KMS-11 (cell line): ENCODE results near the gene FILIP1.

ENCODE experiments used
- H2AFZ ChIP-seq: fragments of 200-600 bp; sonication (generic); 2 replicates; pipeline ENCODE4 v1.6.1; 2016; ENCODE audit warnings: antibody characterized with exemption, mixed run types, low read depth
- H3K27ac ChIP-seq: fragments of 200-600 bp; sonication (generic); 2 replicates; pipeline ENCODE4 v1.6.1; 2016; ENCODE audit warnings: mild to moderate bottlenecking, mixed run types
- H3K27me3 ChIP-seq: fragments of 200-600 bp; sonication (generic); 2 replicates; pipeline ENCODE4 v1.6.1; 2017; ENCODE audit warnings: mild to moderate bottlenecking, low read depth, mixed run types, moderate library complexity; ENCODE audit not compliant: insufficient read depth
- H3K36me3 ChIP-seq: fragments of 200-600 bp; sonication (generic); 2 replicates; pipeline ENCODE4 v1.6.1; 2017; ENCODE audit warnings: mild to moderate bottlenecking, mixed run types; ENCODE audit not compliant: insufficient read depth
- H3K4me1 ChIP-seq: fragments of 200-600 bp; sonication (generic); 2 replicates; pipeline ENCODE4 v1.6.1; 2016; ENCODE audit warnings: mild to moderate bottlenecking, low read depth, mixed run types; ENCODE audit not compliant: poor library complexity, severe bottlenecking
- H3K4me2 ChIP-seq: fragments of 200-600 bp; sonication (generic); 2 replicates; pipeline ENCODE4 v1.7.0; 2016; ENCODE audit warnings: mild to moderate bottlenecking, mixed run types
- H3K4me3 ChIP-seq: fragments of 200-600 bp; sonication (generic); IDR thresholded peaks from 2 replicates; pipeline ENCODE4 v1.6.1; 2017; ENCODE audit warnings: low read depth, low read length, mixed read lengths; ENCODE audit not compliant: insufficient read depth
- H3K79me2 ChIP-seq: fragments of 200-600 bp; sonication (generic); 2 replicates; pipeline ENCODE4 v1.6.1; 2016; ENCODE audit warnings: low read depth, mixed run types; ENCODE audit not compliant: insufficient read depth
- H3K9ac ChIP-seq: fragments of 200-600 bp; sonication (generic); 2 replicates; pipeline ENCODE4 v1.6.1; 2016; ENCODE audit warnings: mild to moderate bottlenecking, mixed run types
- H4K20me1 ChIP-seq: fragments of 200-600 bp; sonication (generic); 2 replicates; pipeline ENCODE4 v1.6.1; 2016; ENCODE audit warnings: mild to moderate bottlenecking, mixed run types; ENCODE audit not compliant: insufficient read depth
- TF ChIP-seq, protein P1 (sequence below): fragments of 200-600 bp; sonication (generic); conservative IDR thresholded peaks from 2 replicates; pipeline ENCODE4 v1.6.1; 2017; ENCODE audit warnings: low read depth, mild to moderate bottlenecking, antibody characterized with exemption, low read length, moderate library complexity, mixed read lengths

The FILIP1 gene

GRCh38 chr6:75467284-75467683 is 26.3 kb downstream of the FILIP1 start:
- Histone ChIP-seq H3K27me3 (no peaks in the 10 kb centered on the region), H3K4me3 (no peak overlapping the region), H3K4me1 (no peaks in the 10 kb centered on the region), H3K27ac (no peak overlapping the region), H3K79me2 (no peaks in the 10 kb centered on the region), H2AFZ (no peak overlapping the region), H3K9ac (no peak overlapping the region), H3K36me3 (no peaks in the 10 kb centered on the region), H3K4me2 (no peak overlapping the region), H4K20me1 (no peaks in the 10 kb centered on the region)
- TF ChIP-seq, protein P1, sequence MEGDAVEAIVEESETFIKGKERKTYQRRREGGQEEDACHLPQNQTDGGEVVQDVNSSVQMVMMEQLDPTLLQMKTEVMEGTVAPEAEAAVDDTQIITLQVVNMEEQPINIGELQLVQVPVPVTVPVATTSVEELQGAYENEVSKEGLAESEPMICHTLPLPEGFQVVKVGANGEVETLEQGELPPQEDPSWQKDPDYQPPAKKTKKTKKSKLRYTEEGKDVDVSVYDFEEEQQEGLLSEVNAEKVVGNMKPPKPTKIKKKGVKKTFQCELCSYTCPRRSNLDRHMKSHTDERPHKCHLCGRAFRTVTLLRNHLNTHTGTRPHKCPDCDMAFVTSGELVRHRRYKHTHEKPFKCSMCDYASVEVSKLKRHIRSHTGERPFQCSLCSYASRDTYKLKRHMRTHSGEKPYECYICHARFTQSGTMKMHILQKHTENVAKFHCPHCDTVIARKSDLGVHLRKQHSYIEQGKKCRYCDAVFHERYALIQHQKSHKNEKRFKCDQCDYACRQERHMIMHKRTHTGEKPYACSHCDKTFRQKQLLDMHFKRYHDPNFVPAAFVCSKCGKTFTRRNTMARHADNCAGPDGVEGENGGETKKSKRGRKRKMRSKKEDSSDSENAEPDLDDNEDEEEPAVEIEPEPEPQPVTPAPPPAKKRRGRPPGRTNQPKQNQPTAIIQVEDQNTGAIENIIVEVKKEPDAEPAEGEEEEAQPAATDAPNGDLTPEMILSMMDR = no peak

DNA sequence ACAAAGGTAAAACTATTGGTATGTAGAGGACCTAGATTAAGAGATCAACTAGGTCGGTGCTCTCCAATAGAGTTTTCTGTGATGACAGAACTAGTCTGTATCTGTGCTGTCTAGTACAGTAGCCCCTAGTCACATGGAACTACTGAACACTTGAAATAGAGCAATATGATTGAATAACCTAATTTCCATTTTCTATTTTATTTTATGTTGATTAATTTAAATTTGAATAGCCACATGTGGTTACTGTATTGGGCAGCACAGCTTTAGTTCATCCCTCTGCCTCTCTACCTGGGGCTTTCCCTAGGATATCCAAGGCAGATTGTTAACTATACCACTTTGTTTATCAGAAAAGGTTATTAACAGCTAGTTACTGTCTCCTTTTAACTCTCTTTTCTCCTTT is 27.0 kb downstream of the FILIP1 start:
- H3K27me3 ChIP-seq = no peaks in the 10 kb centered on the region
- no peak overlapping the region for H3K4me3 ChIP-seq
- no peak overlapping the region for H3K4me2 ChIP-seq
- H3K27ac ChIP-seq = no peak overlapping the region
- TF ChIP-seq, protein P1 = no peak
- H3K9ac ChIP-seq = no peak overlapping the region
- H3K79me2 ChIP-seq = no peaks in the 10 kb centered on the region
- no peaks in the 10 kb centered on the region for H3K36me3 ChIP-seq
- H4K20me1 ChIP-seq = no peaks in the 10 kb centered on the region
- no peak overlapping the region for H2AFZ ChIP-seq
- no peaks in the 10 kb centered on the region for H3K4me1 ChIP-seq

- no peak overlapping the region for H3K4me3 ChIP-seq
- H3K4me2 ChIP-seq = no peak overlapping the region
- no peaks in the 10 kb centered on the region for H3K4me1 ChIP-seq
- TF ChIP-seq, protein P1 = no peak
- no peaks in the 10 kb centered on the region for H3K79me2 ChIP-seq
- no peak overlapping the region for H3K9ac ChIP-seq
- no peaks in the 10 kb centered on the region for H3K27me3 ChIP-seq
- H4K20me1 ChIP-seq = no peaks in the 10 kb centered on the region
- no peak overlapping the region for H3K27ac ChIP-seq
- H2AFZ ChIP-seq = no peak overlapping the region
- no peaks in the 10 kb centered on the region for H3K36me3 ChIP-seq
Observed at GRCh38 chr6:75463908-75464307, 29.7 kb downstream of the FILIP1 start.

DNA sequence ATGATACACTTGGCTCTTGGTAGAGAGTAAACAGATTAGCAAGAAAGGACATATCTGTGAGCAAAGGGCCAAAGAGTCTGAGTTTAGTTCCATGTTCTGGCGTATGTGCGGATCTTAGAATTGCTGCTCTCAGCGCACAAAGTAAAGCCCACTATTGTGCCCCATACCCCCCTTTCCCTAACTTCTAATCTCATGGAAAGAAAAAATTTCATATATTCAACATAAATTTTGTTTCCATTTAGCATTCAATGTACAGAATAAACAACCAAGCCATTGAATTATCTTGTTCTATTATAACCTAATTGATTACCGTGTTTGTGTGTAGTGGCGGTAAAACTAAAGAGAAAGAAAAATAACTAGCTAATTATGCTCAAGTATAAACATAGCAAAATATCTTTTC is 30.5 kb downstream of the FILIP1 start:
- H3K9ac ChIP-seq = no peak overlapping the region
- TF ChIP-seq, protein P1 = no peak
- no peak overlapping the region for H2AFZ ChIP-seq
- no peaks in the 10 kb centered on the region for H4K20me1 ChIP-seq
- no peaks in the 10 kb centered on the region for H3K4me1 ChIP-seq
- H3K4me3 ChIP-seq = no peak overlapping the region
- no peaks in the 10 kb centered on the region for H3K36me3 ChIP-seq
- no peaks in the 10 kb centered on the region for H3K79me2 ChIP-seq
- H3K27me3 ChIP-seq = no peaks in the 10 kb centered on the region
- no peak overlapping the region for H3K27ac ChIP-seq
- no peak overlapping the region for H3K4me2 ChIP-seq
